K562 treated with DMSO at 1 percent for 12 hours (cell line): Measurements from ENCODE around the gene OR8G5. TPM values are rescaled to one million over a fixed set of nuclear protein-coding genes. Genes with fewer than 3 reads are reported as not detected.

Source experiments
- total RNA-seq: library from RNA; unstranded; fragments of 300-600 nt; gene quantifications from 2 replicates; pipeline ENCODE4 v1.2.3, GENCODE V29; 2022; ENCODE audit not compliant: insufficient read depth

OR8G5 gene
- total RNA-seq, result 0.98 and 3.2 TPM in 2 replicates

GRCh38 chr11:124256076-124256475 lies at the start of gene OR8G5:
TSS of gene OR8G5 (plus strand) at chr11:124256376. CDS start at chr11:124264932, 8,556 bp downstream.

GRCh38 chr11:124240621-124241397 lies 15.4 kb upstream of the OR8G5 start, which contains the start of gene OR8G1:
TSS of gene OR8G1 (plus strand) at chr11:124241095. CDS start at chr11:124249676, 8,581 bp downstream.

GRCh38 chr11:124313849-124314248 lies 57.7 kb downstream of the OR8G5 start, which contains the start of gene OR8D1:
TSS of gene OR8D1 (minus strand) at chr11:124313949. CDS start at chr11:124310766, 3,183 bp downstream.

Other genes starting within 250 kb of the OR8G5 start
- gene OR10G4, start 243.4 kb upstream of the OR8G5 start, total RNA-seq, result not detected in 2 replicates
- gene OR10G9, start 233.4 kb upstream of the OR8G5 start, total RNA-seq, result not detected in 2 replicates
- gene OR10G8, start 229.6 kb upstream of the OR8G5 start, total RNA-seq, result not detected in 2 replicates
- gene OR10G7, start 215.1 kb upstream of the OR8G5 start, total RNA-seq, result not detected in 2 replicates
- gene VWA5A, start 140.9 kb upstream of the OR8G5 start, total RNA-seq, result 8.2 and 19.6 TPM in 2 replicates
- gene OR10D3, start 73.0 kb upstream of the OR8G5 start, total RNA-seq, result 0.16 TPM in 1 of 2 replicates, not detected in the other
- not detected in 2 replicates for gene OR8G1, start 15.3 kb upstream of the OR8G5 start, total RNA-seq
- 0.81 TPM in 1 of 2 replicates, not detected in the other for gene OR8D1, start 57.6 kb downstream of the OR8G5 start, total RNA-seq
- not detected in 2 replicates for gene OR8D2, start 63.8 kb downstream of the OR8G5 start, total RNA-seq
- not detected in 2 replicates for gene OR8B2, start 128.1 kb downstream of the OR8G5 start, total RNA-seq
- gene OR8B3, start 142.6 kb downstream of the OR8G5 start, total RNA-seq, result not detected in 2 replicates
- not detected in 2 replicates for gene OR8B4, start 168.5 kb downstream of the OR8G5 start, total RNA-seq
- gene OR8B8, start 189.3 kb downstream of the OR8G5 start, total RNA-seq, result not detected in 2 replicates